HepG2 (cell line): Measurements from ENCODE around the gene PSMC4. TPM values are rescaled to one million over a fixed set of nuclear protein-coding genes. Genes with fewer than 3 reads are reported as not detected.

Source experiments
- ATAC-seq: fragments of 200-7000 bp; cut with Tn5 transposase; 3 replicates; pipeline ENCODE4 v1.9.1; 2020; ENCODE audit warnings: mild to moderate bottlenecking, moderate library complexity
- BruUV-seq: library from RNA; stranded (reverse); fragments of 400-500 nt; replicated peaks from 2 replicates; lab custom pipeline; 2021; lab: Mats Ljungman, UMichigan
- CTCF ChIA-PET: fragments of 300-600 bp; formaldehyde crosslinking; extraction: SDS; loops from one replicate; lab custom pipeline; 2021; ENCODE audit warnings: low total read pairs, inconsistent platforms, low intra/inter-chr PET ratio; lab: Yijun Ruan, JAX
- POLR2A ChIA-PET: fragments of 350-600 bp; sonication (Branson Sonifier 250); formaldehyde crosslinking; loops from one replicate; lab custom pipeline; 2020; ENCODE audit warnings: antibody characterized with exemption, inconsistent platforms; lab: Yijun Ruan, JAX
- DNase-seq: peaks from one replicate; pipeline ENCODE4 v3.0.0-alpha.2; 2015; ENCODE audit warnings: low spot score
- FAIRE-seq: peaks from 3 replicates; lab custom pipeline; 2011; peaks lifted over from hg19 to GRCh38; lab: Jason Lieb, UNC
- H2AFZ ChIP-seq: one replicate; pipeline ENCODE4 v1.6.1; 2011; ENCODE audit warnings: low read length, inconsistent platforms
- H3K27ac ChIP-seq: fragments of 300-600 bp; 3 replicates; pipeline ENCODE4 v1.8.0; 2011; ENCODE audit warnings: mixed run types, mild to moderate bottlenecking, mixed read lengths, low read length, inconsistent platforms; ENCODE audit not compliant: insufficient read depth; ENCODE audit errors: extremely low read length
- H3K27me3 ChIP-seq, 2 experiments: fragments of 200-600 bp in 1 of 2; 2 replicates in 1 of 2; 3 replicates in 1 of 2; pipeline versions ENCODE4 v1.6.0 to v1.8.0; 2011; ENCODE audit warnings: low read length in 2 of 2, mild to moderate bottlenecking in 2 of 2, moderate library complexity in 2 of 2, inconsistent platforms in 1 of 2; ENCODE audit not compliant: insufficient read depth in 2 of 2, control insufficient read depth in 1 of 2
- H3K36me3 ChIP-seq, 2 experiments: fragments of 200-600 bp in 1 of 2; replicated peaks in 1 of 2; 2 replicates in 1 of 2; 3 replicates in 1 of 2; pipeline versions ENCODE4 v1.5.1 to v1.8.0; 2011; ENCODE audit warnings: low read length in 2 of 2, inconsistent platforms in 1 of 2; ENCODE audit not compliant: insufficient read depth in 2 of 2, control insufficient read depth in 1 of 2
- H3K4me1 ChIP-seq: 2 replicates; pipeline ENCODE4 v1.5.1; 2012; ENCODE audit warnings: low read length, inconsistent platforms; ENCODE audit not compliant: insufficient read depth
- H3K4me2 ChIP-seq: 2 replicates; pipeline ENCODE4 v1.6.0; 2011; ENCODE audit warnings: low read depth, low read length, inconsistent platforms
- H3K4me3 ChIP-seq, 3 experiments: fragments of 200-600 bp in 1 of 3; sonication (generic), shearing (Covaris generic) in 1 of 3; replicated peaks in 1 of 3; 2 replicates each; pipeline ENCODE4 v1.5.1; 2011 to 2016; ENCODE audit warnings: low read length in 3 of 3, inconsistent platforms in 2 of 3, low read depth in 2 of 3, mild to moderate bottlenecking in 2 of 3, control low read depth in 1 of 3, mixed read lengths in 1 of 3; ENCODE audit not compliant: insufficient read depth in 1 of 3
- H3K79me2 ChIP-seq: one replicate; pipeline ENCODE4 v1.6.1; 2011; ENCODE audit warnings: low read length, inconsistent platforms; ENCODE audit not compliant: insufficient read depth
- H3K9ac ChIP-seq: 2 replicates; pipeline ENCODE4 v1.6.0; 2011; ENCODE audit warnings: mild to moderate bottlenecking, low read depth, low read length, inconsistent platforms; ENCODE audit not compliant: insufficient read depth
- H3K9me3 ChIP-seq: 2 replicates; pipeline ENCODE4 v1.5.1; 2012; ENCODE audit warnings: mild to moderate bottlenecking, low read length
- H4K20me1 ChIP-seq: 2 replicates; pipeline ENCODE4 v1.6.0; 2011; ENCODE audit warnings: inconsistent platforms, mild to moderate bottlenecking, low read length, moderate library complexity; ENCODE audit not compliant: insufficient read depth
- ATF7-NPFF ChIP-seq: sonication (generic); formaldehyde crosslinking; IDR thresholded peaks from 2 replicates; pipeline ENCODE4 v1.8.1; 2023; ENCODE audit warnings: mild to moderate bottlenecking, low read depth, missing genetic modification reagents, moderate library complexity
- ATM ChIP-seq: fragments of 450-650 bp; IDR thresholded peaks from 2 replicates; pipeline ENCODE4 v1.7.1; 2017; ENCODE audit warnings: mild to moderate bottlenecking, borderline replicate concordance
- DNMT3B ChIP-seq: conservative IDR thresholded peaks from 2 replicates; pipeline ENCODE4 v1.6.1; 2016; ENCODE audit warnings: missing biosample characterization, control low read depth
- IKZF1 ChIP-seq: fragments of 450-650 bp; IDR thresholded peaks from 2 replicates; pipeline ENCODE4 v1.7.1; 2016
- IKZF4 ChIP-seq: sonication (generic); formaldehyde crosslinking; IDR thresholded peaks from 2 replicates; pipeline ENCODE4 v1.5.1; 2020; ENCODE audit warnings: borderline replicate concordance, mild to moderate bottlenecking, low read depth, missing genetic modification reagents; ENCODE audit errors: not compliant biosample characterization
- JUN ChIP-seq: sonication (generic); formaldehyde crosslinking; IDR thresholded peaks from 2 replicates; pipeline ENCODE4 v1.4.0; 2020; ENCODE audit warnings: mild to moderate bottlenecking, missing genetic modification reagents
- KDM4B ChIP-seq: sonication (generic); formaldehyde crosslinking; IDR thresholded peaks from 2 replicates; pipeline ENCODE4 v1.4.0; 2020; ENCODE audit warnings: missing genetic modification reagents
- KLF16 ChIP-seq, 2 experiments: sonication (generic) in 1 of 2; formaldehyde crosslinking in 1 of 2; IDR thresholded peaks; 2 replicates each; pipeline versions ENCODE4 v1.6.1 to v1.8.0; 2016 to 2023; ENCODE audit warnings: missing genetic modification reagents in 2 of 2, missing compliant biosample characterization in 1 of 2
- MEIS1 ChIP-seq: sonication (generic); formaldehyde crosslinking; IDR thresholded peaks from 2 replicates; pipeline ENCODE4 v1.9.0; 2021; ENCODE audit warnings: mild to moderate bottlenecking, missing genetic modification reagents, moderate library complexity, borderline replicate concordance
- RFXAP ChIP-seq: sonication (generic); formaldehyde crosslinking; IDR thresholded peaks from 2 replicates; pipeline ENCODE4 v1.4.0; 2020; ENCODE audit warnings: missing genetic modification reagents, borderline replicate concordance
- SOX5 ChIP-seq: IDR thresholded peaks from 2 replicates; pipeline ENCODE4 v1.6.1; 2016; ENCODE audit warnings: borderline replicate concordance
- TERF1 ChIP-seq: sonication (generic); formaldehyde crosslinking; IDR thresholded peaks from 2 replicates; pipeline ENCODE4 v1.8.0; 2022; ENCODE audit warnings: mild to moderate bottlenecking, missing genetic modification reagents, moderate library complexity
- TSC22D2 ChIP-seq: sonication (generic); formaldehyde crosslinking; IDR thresholded peaks from 2 replicates; pipeline ENCODE4 v1.5.1; 2020; ENCODE audit warnings: missing genetic modification reagents, mild to moderate bottlenecking, borderline replicate concordance
- ZFP41 ChIP-seq: sonication (generic); formaldehyde crosslinking; IDR thresholded peaks from 2 replicates; pipeline ENCODE4 v1.4.0; 2020; ENCODE audit warnings: mild to moderate bottlenecking, missing genetic modification reagents, borderline replicate concordance
- ZFY ChIP-seq: sonication (generic); formaldehyde crosslinking; IDR thresholded peaks from 2 replicates; pipeline ENCODE4 v1.4.0; 2020; ENCODE audit warnings: missing genetic modification reagents
- ZNF275 ChIP-seq: sonication (generic); formaldehyde crosslinking; IDR thresholded peaks from 2 replicates; pipeline ENCODE4 v1.8.0; 2022; ENCODE audit warnings: missing genetic modification reagents, mild to moderate bottlenecking, inconsistent platforms, borderline replicate concordance
- ZNF687 ChIP-seq: sonication (generic); formaldehyde crosslinking; IDR thresholded peaks from 2 replicates; pipeline ENCODE4 v1.5.1; 2020; ENCODE audit warnings: mild to moderate bottlenecking, missing genetic modification reagents, moderate library complexity
- WGBS: methylation state at CpG from one replicate; pipeline ENCODE4 v1.1.6; 2017; ENCODE audit warnings: low lambda C conversion rate; 5-methylcytosine and 5-hydroxymethylcytosine counted together
- in situ Hi-C: cut with HindIII; loops from 2 replicates; pipeline ENCODE4 v1.10.0; 2017; ENCODE audit warnings: low pct_unique_long_range_greater_than_20kb; ENCODE audit not compliant: extremely low pct_ligation_motif_present
- intact Hi-C: fragments of 100-400 bp; cut with micrococcal nuclease; formaldehyde crosslinking; loops from one replicate; pipeline ENCODE4 v1.10.0; 2022; ENCODE audit not compliant: unreplicated experiment
- polyA plus RNA-seq, 8 experiments: library from polyadenylated mRNA; depleted of rRNA in 3 of 8; stranded (reverse) in 7 of 8; unstranded in 1 of 8; fragments of >200 nt; fragmentation: Illumina TruSeq in 4 of 8; extraction: Trizol in 4 of 8; gene quantifications; 2 replicates each; pipeline versions ENCODE4 v1.2.1 to v1.2.3, GENCODE V29; 2011 to 2016; ENCODE audit warnings: low read depth in 4 of 8, missing spikeins in 1 of 8, mixed read lengths in 1 of 8; ENCODE audit not compliant: insufficient read depth in 1 of 8
- total RNA-seq, 5 experiments: library from RNA; depleted of rRNA; stranded (reverse); fragments of >200 nt; fragmentation: Illumina TruSeq; extraction: Trizol; gene quantifications; 2 replicates each; pipeline ENCODE4 v1.2.3, GENCODE V29; 2016; ENCODE audit warnings: low read depth in 1 of 5

PSMC4 gene
- total and polyA plus RNA-seq, 2 of the 13 experiments (the other 11 are each of a cell fraction or from before 2014, with no cell fraction given): 49.9 to 160 TPM

- ChIA-PET POLR2A (no interaction called here), CTCF (no interaction called here)
- Histone ChIP-seq H3K9me3 (no peaks in the 10 kb centered on the region), H3K4me1 (peaks cover 28% of the 10 kb centered on the region), H3K27me3 (peaks cover 0 to 13% of the 10 kb centered on the region in 2 experiments; a peak in 1 of 5 replicates), H3K4me2 (no peak overlapping the region), H3K4me3 (no peak overlapping the region), H3K36me3 (no peaks in the 10 kb centered on the region), H3K79me2 (no peaks in the 10 kb centered on the region), H3K27ac (no peak overlapping the region), H3K9ac (no peak overlapping the region), H4K20me1 (no peaks in the 10 kb centered on the region), H2AFZ (peak overlapping the region; percentile 2)
- intact Hi-C loops: no loop called here
- 50% methylated on average over 5 of the region's 5 CpGs for WGBS
- FAIRE-seq: no peak
- ATAC-seq: no peak
- no TSS peak for BruUV-seq
- DNase-seq: no peak
- in situ Hi-C loops: no loop called here
- TF ChIP-seq IKZF4 (CRISPR knock-in tag) (no peak), ZFY (CRISPR knock-in tag) (no peak), KDM4B (CRISPR knock-in tag) (no peak), DNMT3B (CRISPR knock-in tag) (no peak), RFXAP (CRISPR knock-in tag) (no peak), TERF1 (CRISPR knock-in tag) (no peak), ATM (no peak), SOX5 (CRISPR knock-in tag) (no peak), MEIS1 (CRISPR knock-in tag) (no peak), ZNF687 (CRISPR knock-in tag) (no peak), IKZF1 (no peak), ATF7-NPFF (CRISPR knock-in tag) (no peak), ZNF275 (CRISPR knock-in tag) (no peak), ZFP41 (no peak), KLF16 (CRISPR knock-in tag; IDR thresholded peaks at IDR 0.05) (no peak), JUN (CRISPR knock-in tag) (no peak), TSC22D2 (CRISPR knock-in tag) (no peak)
These were observed 33.8 kb upstream of the PSMC4 start for GRCh38 chr19:39937094-39937720.
